A549 (cell line): ENCODE results near the gene LYPLA2. TPM values are rescaled to one million over a fixed set of nuclear protein-coding genes. Genes with fewer than 3 reads are reported as not detected.

Source experiments
- ATAC-seq, 2 experiments: fragments of 200-7000 bp in 1 of 2; fragments of >200 bp in 1 of 2; cut with Nextera tagmentation in 1 of 2; cut with Tn5 transposase in 1 of 2; 3 replicates each; pipeline versions ENCODE4 v1.8.0 to v1.9.1; 2018 to 2020; ENCODE audit warnings: mild to moderate bottlenecking in 1 of 2, moderate library complexity in 1 of 2
- CTCF ChIA-PET: fragments of 300-600 bp; sonication (Branson Sonifier 250); formaldehyde crosslinking; extraction: SDS; loops from one replicate; lab custom pipeline; 2021; ENCODE audit warnings: antibody characterized with exemption, inconsistent platforms; lab: Yijun Ruan, JAX
- POLR2A ChIA-PET: fragments of 350-600 bp; formaldehyde crosslinking; extraction: SDS; loops from one replicate; lab custom pipeline; 2021; ENCODE audit warnings: antibody characterized with exemption, inconsistent platforms; lab: Yijun Ruan, JAX
- DNase-seq, 2 experiments: peaks; one replicate each; pipeline versions ENCODE4 v3.0.0 to v3.0.0-alpha.2; 2011 to 2016; ENCODE audit warnings: low read depth in 1 of 2, low spot score in 1 of 2
- FAIRE-seq: peaks from 2 replicates; lab custom pipeline; 2011; peaks lifted over from hg19 to GRCh38; lab: Jason Lieb, UNC
- H3K27ac ChIP-seq, 2 experiments: fragments of >200 bp; sonication (Bioruptor Twin); formaldehyde crosslinking; 3 replicates each; pipeline ENCODE4 v1.5.1; 2016 to 2017
- H3K4me1 ChIP-seq: fragments of >200 bp; sonication (Bioruptor Twin); formaldehyde crosslinking; 3 replicates; pipeline ENCODE4 v1.6.1; 2016
- H3K4me2 ChIP-seq: fragments of >200 bp; sonication (Bioruptor Twin); formaldehyde crosslinking; 3 replicates; pipeline ENCODE4 v1.6.1; 2016
- H3K4me3 ChIP-seq: fragments of >200 bp; sonication (Bioruptor Twin); formaldehyde crosslinking; 3 replicates; pipeline ENCODE4 v1.5.1; 2016
- H3K9me3 ChIP-seq: fragments of >200 bp; sonication (Bioruptor Twin); formaldehyde crosslinking; 3 replicates; pipeline ENCODE4 v1.6.1; 2016
- BHLHE40 ChIP-seq: IDR thresholded peaks from 2 replicates; pipeline ENCODE4 v1.6.1; 2012; ENCODE audit warnings: low read depth, low read length, inconsistent platforms
- CEBPB ChIP-seq, 2 experiments: fragments of >200 bp in 1 of 2; sonication (Bioruptor Twin) in 1 of 2; formaldehyde crosslinking in 1 of 2; IDR thresholded peaks; 2 replicates each; pipeline ENCODE4 v1.6.1; 2012 to 2016
- HEYL ChIP-seq: fragments of 250-450 bp; sonication (Bioruptor Pico); IDR thresholded peaks from 2 replicates; pipeline ENCODE4 v1.8.0; 2021; ENCODE audit warnings: mild to moderate bottlenecking, moderate library complexity
- HOXA7 ChIP-seq: fragments of 250-450 bp; sonication (Bioruptor Pico); IDR thresholded peaks from 2 replicates; pipeline ENCODE4 v1.5.0; 2020; ENCODE audit warnings: mild to moderate bottlenecking, moderate library complexity
- MAFK ChIP-seq: fragments of 450-650 bp; IDR thresholded peaks from 2 replicates; pipeline ENCODE4 v1.6.1; 2014; ENCODE audit not compliant: partially characterized antibody
- NPAS2 ChIP-seq: fragments of 250-450 bp; sonication (Bioruptor Pico); IDR thresholded peaks from 2 replicates; pipeline ENCODE4 v1.8.0; 2022; ENCODE audit warnings: mild to moderate bottlenecking, moderate library complexity, borderline replicate concordance
- PHF8 ChIP-seq: fragments of 200-600 bp; sonication (generic); IDR thresholded peaks from 2 replicates; pipeline ENCODE4 v1.6.1; 2016; ENCODE audit warnings: low read depth, mild to moderate bottlenecking, antibody characterized with exemption, moderate library complexity, borderline replicate concordance
- RAD21 ChIP-seq, 2 experiments: fragments of >200 bp in 1 of 2; sonication (Bioruptor Twin) in 1 of 2; formaldehyde crosslinking in 1 of 2; IDR thresholded peaks in 1 of 2; conservative IDR thresholded peaks in 1 of 2; 2 replicates in 1 of 2; 3 replicates in 1 of 2; pipeline ENCODE4 v1.6.1; 2012 to 2018; ENCODE audit warnings: inconsistent platforms in 1 of 2
- SMC3 ChIP-seq: fragments of >200 bp; sonication (Bioruptor Twin); formaldehyde crosslinking; IDR thresholded peaks from 3 replicates; pipeline ENCODE4 v1.6.1; 2018; ENCODE audit warnings: inconsistent platforms
- TFCP2L1 ChIP-seq: fragments of 250-450 bp; sonication (Bioruptor Pico); IDR thresholded peaks from 2 replicates; pipeline ENCODE4 v1.5.0; 2021; ENCODE audit warnings: mild to moderate bottlenecking
- WGBS: methylation state at CpG from one replicate; pipeline ENCODE4 v1.1.6; 2017; ENCODE audit errors: missing lambda C conversion rate; 5-methylcytosine and 5-hydroxymethylcytosine counted together
- polyA plus RNA-seq, 4 experiments: library from polyadenylated mRNA; depleted of rRNA in 3 of 4; stranded (reverse); fragments of >200 nt; fragmentation: RNase III in 1 of 4; extraction: RNeasy Plus Mini Kit Qiagen cat#74134 plus additional on column Dnase treatment in 1 of 4; gene quantifications; 2 replicates in 3 of 4; 3 replicates in 1 of 4; pipeline ENCODE4 v1.2.3, GENCODE V29; 2011 to 2017
- TF ChIP-seq, protein P1 (sequence below): fragments of 200-600 bp; sonication (generic); IDR thresholded peaks from 2 replicates; pipeline ENCODE4 v1.6.1; 2016; ENCODE audit warnings: antibody characterized with exemption, mild to moderate bottlenecking, moderate library complexity
- TF ChIP-seq, protein P2 (sequence below): fragments of >200 bp; sonication (Bioruptor Twin); formaldehyde crosslinking; IDR thresholded peaks from 3 replicates; pipeline ENCODE4 v1.5.1; 2016
- TF ChIP-seq, protein P3 (sequence below): fragments of >200 bp; sonication (Bioruptor Twin); formaldehyde crosslinking; IDR thresholded peaks from 2 replicates; pipeline ENCODE4 v1.6.1; 2016

LYPLA2 gene
- polyA plus RNA-seq, 2 of the 4 experiments (the other 2 are of a cell fraction), result 17.8 to 49.2 TPM

GRCh38 chr1:23806280-23806679, 15.3 kb downstream of the LYPLA2 start (continued):
- TF ChIP-seq, protein P1, sequence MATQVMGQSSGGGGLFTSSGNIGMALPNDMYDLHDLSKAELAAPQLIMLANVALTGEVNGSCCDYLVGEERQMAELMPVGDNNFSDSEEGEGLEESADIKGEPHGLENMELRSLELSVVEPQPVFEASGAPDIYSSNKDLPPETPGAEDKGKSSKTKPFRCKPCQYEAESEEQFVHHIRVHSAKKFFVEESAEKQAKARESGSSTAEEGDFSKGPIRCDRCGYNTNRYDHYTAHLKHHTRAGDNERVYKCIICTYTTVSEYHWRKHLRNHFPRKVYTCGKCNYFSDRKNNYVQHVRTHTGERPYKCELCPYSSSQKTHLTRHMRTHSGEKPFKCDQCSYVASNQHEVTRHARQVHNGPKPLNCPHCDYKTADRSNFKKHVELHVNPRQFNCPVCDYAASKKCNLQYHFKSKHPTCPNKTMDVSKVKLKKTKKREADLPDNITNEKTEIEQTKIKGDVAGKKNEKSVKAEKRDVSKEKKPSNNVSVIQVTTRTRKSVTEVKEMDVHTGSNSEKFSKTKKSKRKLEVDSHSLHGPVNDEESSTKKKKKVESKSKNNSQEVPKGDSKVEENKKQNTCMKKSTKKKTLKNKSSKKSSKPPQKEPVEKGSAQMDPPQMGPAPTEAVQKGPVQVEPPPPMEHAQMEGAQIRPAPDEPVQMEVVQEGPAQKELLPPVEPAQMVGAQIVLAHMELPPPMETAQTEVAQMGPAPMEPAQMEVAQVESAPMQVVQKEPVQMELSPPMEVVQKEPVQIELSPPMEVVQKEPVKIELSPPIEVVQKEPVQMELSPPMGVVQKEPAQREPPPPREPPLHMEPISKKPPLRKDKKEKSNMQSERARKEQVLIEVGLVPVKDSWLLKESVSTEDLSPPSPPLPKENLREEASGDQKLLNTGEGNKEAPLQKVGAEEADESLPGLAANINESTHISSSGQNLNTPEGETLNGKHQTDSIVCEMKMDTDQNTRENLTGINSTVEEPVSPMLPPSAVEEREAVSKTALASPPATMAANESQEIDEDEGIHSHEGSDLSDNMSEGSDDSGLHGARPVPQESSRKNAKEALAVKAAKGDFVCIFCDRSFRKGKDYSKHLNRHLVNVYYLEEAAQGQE, result no peak
- TF ChIP-seq BHLHE40 (no peak), CEBPB (IDR thresholded peaks at IDR 0.05) (no peak), PHF8 (no peak), NPAS2 (CRISPR knock-in tag) (no peak)

GRCh38 chr1:23807453-23807852, 16.5 kb downstream of the LYPLA2 start:
- ChIA-PET POLR2A (no interaction called here), CTCF (interaction anchor here (0.5 to 6.6 kb wide), 6 partner anchors 11 to 109 kb away, joined by 3 to 57 read pairs (median 4); partner anchors contain the start of gene HMGCL)
- TF ChIP-seq MAFK, result peak; percentile 48
- TF ChIP-seq CEBPB (IDR thresholded peaks at IDR 0.05), result no peak
- no peak for ATAC-seq
- no peak for DNase-seq
- Histone ChIP-seq H3K4me1 (0 out of 3 replicates have a peak, but pooled peaks cover 3% of the 10 kb centered on the region), H3K4me3 (no peak overlapping the region), H3K27ac (no peak overlapping the region), H3K9me3 (no peaks in the 10 kb centered on the region), H3K4me2 (no peak overlapping the region)
- WGBS, result 96% methylated on average over 3 of the region's 3 CpGs
- FAIRE-seq, result no peak

- no peak for FAIRE-seq
- peak; percentile 69 to 70 for DNase-seq
- ChIA-PET POLR2A (interaction anchor here (0.7 to 1.1 kb wide), 2 partner anchors 8 to 567 kb away, joined by 3 to 7 read pairs; no protein-coding TSS in a partner anchor), CTCF (interaction anchor here (0.6 to 6.6 kb wide), 14 partner anchors 9 to 325 kb away, joined by 3 to 57 read pairs (median 5); partner anchors contain the start of genes FUCA1, GALE and HMGCL)
- TF ChIP-seq, protein P2, sequence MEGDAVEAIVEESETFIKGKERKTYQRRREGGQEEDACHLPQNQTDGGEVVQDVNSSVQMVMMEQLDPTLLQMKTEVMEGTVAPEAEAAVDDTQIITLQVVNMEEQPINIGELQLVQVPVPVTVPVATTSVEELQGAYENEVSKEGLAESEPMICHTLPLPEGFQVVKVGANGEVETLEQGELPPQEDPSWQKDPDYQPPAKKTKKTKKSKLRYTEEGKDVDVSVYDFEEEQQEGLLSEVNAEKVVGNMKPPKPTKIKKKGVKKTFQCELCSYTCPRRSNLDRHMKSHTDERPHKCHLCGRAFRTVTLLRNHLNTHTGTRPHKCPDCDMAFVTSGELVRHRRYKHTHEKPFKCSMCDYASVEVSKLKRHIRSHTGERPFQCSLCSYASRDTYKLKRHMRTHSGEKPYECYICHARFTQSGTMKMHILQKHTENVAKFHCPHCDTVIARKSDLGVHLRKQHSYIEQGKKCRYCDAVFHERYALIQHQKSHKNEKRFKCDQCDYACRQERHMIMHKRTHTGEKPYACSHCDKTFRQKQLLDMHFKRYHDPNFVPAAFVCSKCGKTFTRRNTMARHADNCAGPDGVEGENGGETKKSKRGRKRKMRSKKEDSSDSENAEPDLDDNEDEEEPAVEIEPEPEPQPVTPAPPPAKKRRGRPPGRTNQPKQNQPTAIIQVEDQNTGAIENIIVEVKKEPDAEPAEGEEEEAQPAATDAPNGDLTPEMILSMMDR, result peak; percentile 51
- TF ChIP-seq RAD21 (conservative IDR thresholded peaks at IDR 0.05 in 1 of 2, IDR thresholded peaks at IDR 0.05 in 1 of 2), result peak; percentile 62 to 65
- no peak for TF ChIP-seq MAFK
- TF ChIP-seq SMC3, result peak; percentile 47
- peak; percentile 98 for TF ChIP-seq BHLHE40
- no peaks in the 10 kb centered on the region for H3K9me3 ChIP-seq
- 0 out of 3 replicates have a peak, but pooled peaks cover 3% of the 10 kb centered on the region for H3K4me1 ChIP-seq
- H3K4me3 ChIP-seq, result no peak overlapping the region
- H3K4me2 ChIP-seq, result no peak overlapping the region
- ATAC-seq, result peak; percentile 79 to 91
- H3K27ac ChIP-seq, result no peak overlapping the region
- WGBS, result 15% methylated on average over 6 of the region's 6 CpGs
Observed at GRCh38 chr1:23809751-23810171, 18.8 kb downstream of the LYPLA2 start.

- ATAC-seq (peak; percentile 76 to 81; a peak in 5 of 6 replicates), FAIRE-seq (no peak)
Observed at GRCh38 chr1:23810818-23811540, 20.0 kb downstream of the LYPLA2 start.

More at GRCh38 chr1:23810818-23811540, 20.0 kb downstream of the LYPLA2 start:
- TF ChIP-seq TFCP2L1 (CRISPR knock-in tag) (no peak), RAD21 (conservative IDR thresholded peaks at IDR 0.05 in 1 of 2, IDR thresholded peaks at IDR 0.05 in 1 of 2) (peak; percentile 18 to 36; a peak in 3 of 5 replicates), HOXA7 (no peak), HEYL (CRISPR knock-in tag) (no peak)
- TF ChIP-seq, protein P2, result peak; percentile 35; the same call in 2 of the 3 replicates
- TF ChIP-seq, protein P3, sequence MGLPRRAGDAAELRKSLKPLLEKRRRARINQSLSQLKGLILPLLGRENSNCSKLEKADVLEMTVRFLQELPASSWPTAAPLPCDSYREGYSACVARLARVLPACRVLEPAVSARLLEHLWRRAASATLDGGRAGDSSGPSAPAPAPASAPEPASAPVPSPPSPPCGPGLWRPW, result no peak
- 87% methylated on average over 3 of the region's 3 CpGs for WGBS
- Histone ChIP-seq H3K27ac (no peak overlapping the region), H3K4me2 (no peak overlapping the region), H3K4me1 (0 out of 3 replicates have a peak, but pooled peaks cover 3% of the 10 kb centered on the region), H3K9me3 (no peaks in the 10 kb centered on the region), H3K4me3 (no peak overlapping the region)
- ChIA-PET CTCF (interaction anchor here (0.5 to 6.6 kb wide), 13 partner anchors 10 to 260 kb away, joined by 3 to 57 read pairs (median 5); partner anchors contain the start of genes FUCA1, GALE and HMGCL), POLR2A (interaction anchor here (0.8 kb wide), 1 partner anchor 15 kb away, joined by 3 read pairs; the partner anchor contains the start of gene HMGCL)
- DNase-seq, result peak in 1 of 2 experiments; percentile 41
